Muscle of back (tissue), 11 donors: ENCODE measurements around the gene NSG2. TPM values are rescaled to one million over a fixed set of nuclear protein-coding genes. Genes with fewer than 3 reads are reported as not detected.

Experiments used
- DNase-seq, 3 donors: peaks; one replicate each; pipeline versions ENCODE4 v3.0.0 to v3.0.0-alpha.2; 2013
- polyA plus RNA-seq, 10 donors: library from polyadenylated mRNA; unstranded; fragments of 120-200 nt; gene quantifications; one replicate each; pipeline ENCODE4 v1.2.1, GENCODE V29; 2013; ENCODE audit not compliant: insufficient read length in 10 of 10

NSG2 gene
- polyA plus RNA-seq, 10 donors: 0.13 to 1.5 (median 0.24) TPM

DNA sequence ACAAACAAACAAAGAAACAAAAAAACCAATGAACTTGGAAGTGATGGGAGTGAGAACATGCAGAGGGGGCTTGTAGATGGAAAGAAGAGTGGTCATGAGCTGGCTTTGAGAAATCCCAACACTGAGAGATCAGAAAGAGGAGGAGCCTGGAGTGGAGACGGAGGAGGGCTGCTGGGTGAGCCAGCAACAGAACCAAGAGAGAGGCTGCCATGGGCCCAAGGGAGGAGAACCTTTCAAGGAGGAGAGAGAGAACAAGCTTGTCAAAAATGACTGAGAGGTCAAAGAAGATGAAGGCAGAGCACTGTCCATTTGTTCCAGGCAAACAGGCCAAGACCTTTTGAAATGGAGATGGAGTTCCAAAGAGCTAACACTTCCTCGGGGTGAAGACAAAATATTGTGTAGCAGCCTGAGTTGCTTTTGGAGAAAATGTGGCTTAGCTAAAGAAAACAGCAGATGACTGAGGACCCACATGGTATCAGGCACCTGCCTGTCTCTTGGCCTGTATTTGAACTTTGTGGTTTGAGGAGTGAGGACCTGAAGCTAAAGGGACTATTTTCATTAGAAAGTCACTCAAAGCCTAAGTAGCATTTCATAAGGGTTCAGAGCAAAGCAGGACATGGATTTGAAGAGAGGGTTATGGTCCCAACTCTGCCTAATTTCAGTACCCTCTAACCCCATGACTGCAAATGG, 13.1 kb downstream of the NSG2 start:
- DNase-seq: no peak

DNA sequence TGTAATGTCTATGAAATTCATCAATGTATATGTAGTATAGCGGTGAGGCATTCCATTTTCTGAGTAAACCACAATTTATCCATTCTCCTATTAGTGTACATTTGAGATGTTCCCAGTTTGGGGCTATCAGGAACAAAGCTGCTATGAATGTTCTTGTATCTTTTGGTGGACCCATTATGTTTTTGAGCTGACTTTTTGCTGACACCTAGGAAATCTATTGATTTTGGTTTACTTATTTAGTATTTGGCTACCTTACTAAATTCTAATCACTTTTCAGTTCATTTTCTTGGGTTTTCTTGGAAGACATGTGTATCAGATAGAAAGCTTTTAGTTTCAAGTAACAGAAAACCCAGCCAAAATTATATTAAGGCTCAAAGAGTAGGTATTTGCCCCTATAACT, 13.7 kb downstream of the NSG2 start:
- DNase-seq: no peak

DNA sequence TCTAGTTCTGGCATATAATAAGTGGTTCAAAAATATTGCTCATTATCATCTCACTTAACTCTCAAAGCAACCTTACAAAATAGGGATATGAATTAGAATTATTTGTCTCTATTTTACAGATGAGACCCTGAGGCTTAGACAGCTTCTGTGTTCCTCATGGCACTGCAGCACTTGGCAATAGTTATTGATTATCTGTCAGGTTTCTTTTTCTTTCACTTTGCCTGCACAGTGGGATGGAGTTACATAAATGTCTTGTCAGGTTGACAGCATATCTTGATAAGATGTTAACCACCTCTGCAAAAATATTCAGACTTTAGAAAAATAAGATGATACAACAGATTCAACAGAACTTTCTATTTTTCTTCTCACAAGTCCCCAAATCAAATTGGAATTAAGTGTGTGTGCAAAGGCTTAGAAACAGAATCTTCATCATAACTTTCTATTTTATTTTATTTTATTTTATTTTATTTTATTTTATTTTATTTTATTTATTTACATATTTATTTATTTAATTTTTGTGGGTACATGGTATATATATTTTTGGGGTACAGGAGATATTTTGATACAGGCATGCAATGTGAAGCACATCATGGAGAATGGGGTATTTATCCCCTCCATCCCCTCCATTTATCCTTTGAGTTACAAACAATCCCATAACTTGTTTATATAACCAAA, 17.7 kb downstream of the NSG2 start:
- DNase-seq: no peak

DNA sequence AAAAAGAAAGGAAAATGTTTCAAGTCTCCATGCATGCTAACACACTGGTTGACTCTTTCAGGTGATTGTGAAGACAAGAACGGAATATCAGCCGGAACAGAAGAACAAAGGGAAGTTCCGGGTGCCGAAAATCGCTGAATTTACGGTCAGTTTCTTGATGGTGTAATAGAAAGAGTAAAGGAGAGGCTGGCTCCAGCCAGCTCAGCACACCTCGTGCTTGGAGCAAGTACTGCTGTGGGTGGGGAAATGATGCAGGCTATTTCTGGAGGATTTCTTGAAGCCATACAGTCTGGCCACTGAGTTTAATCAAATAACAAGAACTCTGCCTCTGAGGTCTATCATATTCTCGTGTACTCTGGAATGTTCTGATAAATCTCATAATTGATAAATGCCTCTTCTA, 18.7 kb downstream of the NSG2 start:
- no peak for DNase-seq

DNA sequence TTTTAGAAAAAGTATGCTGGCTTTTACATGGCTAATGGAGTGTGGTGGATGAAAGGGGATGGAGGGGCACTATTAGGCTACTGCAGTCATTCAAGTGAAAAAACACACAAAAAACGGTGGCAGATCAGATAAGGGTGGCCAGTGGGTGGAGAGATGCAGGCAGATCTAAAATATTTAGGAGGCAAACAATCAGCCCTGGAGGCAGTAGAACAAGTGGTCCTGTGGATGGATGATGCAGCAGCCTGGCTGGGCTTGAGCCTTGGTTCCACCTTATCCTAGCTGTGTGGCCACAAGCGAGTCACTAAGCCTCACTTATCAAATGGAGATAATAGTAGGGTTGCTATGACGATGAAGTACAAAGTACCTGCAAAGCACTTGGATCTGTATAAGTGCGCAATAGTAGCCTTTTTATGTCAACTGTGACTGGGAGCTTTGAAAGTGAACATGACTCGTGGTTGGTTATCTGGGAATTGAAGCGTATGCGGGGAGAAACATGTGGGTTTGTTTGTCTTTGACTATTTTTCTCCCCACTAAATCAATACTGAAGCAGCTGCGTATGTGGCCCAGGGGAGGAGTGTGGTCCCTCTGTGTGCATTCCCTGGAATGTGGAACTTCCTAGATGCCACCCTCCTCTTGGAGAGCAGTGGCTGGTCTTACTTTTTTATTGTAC, 20.2 kb downstream of the NSG2 start:
- DNase-seq: no peak

DNA sequence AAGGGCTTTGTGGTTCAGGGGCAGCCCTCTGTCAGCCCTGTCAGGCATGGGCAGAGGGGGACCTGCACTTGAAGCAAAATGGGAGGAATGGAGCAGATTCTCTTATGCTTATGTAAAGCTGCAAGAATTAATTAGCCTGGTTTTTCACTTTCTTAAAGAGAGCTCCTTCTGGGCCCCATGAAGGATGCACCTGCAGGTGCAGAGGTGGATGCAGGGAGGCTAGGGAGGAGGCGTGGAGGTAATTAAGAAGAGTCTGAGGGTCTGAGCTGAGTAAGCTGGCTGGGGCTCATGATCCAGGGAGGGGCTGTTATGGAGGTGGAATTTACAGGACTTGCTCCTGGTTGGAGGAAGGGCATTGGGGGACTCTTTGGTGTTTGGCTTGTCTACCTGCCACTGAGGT, 22.0 kb downstream of the NSG2 start:
- no peak for DNase-seq

DNA sequence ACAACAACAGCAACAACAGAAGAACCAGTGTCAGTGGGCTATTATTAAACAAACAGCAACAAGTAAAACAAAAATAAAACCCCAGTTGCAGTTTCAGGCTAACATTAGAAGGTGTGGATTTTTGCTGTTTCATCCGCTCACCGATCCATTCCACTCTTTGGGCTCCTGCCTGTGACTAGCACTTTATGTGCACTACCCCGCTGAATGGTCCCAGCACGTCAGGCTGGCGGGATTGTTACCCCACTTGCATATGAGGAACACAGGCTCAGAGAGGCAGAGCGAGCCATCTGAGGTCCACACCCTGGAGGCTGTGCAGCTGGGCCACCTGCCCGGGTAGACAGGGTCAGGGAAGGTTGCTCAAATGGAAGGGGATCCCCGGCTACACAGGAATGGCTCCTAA, 26.0 kb downstream of the NSG2 start:
- no peak for DNase-seq

DNA sequence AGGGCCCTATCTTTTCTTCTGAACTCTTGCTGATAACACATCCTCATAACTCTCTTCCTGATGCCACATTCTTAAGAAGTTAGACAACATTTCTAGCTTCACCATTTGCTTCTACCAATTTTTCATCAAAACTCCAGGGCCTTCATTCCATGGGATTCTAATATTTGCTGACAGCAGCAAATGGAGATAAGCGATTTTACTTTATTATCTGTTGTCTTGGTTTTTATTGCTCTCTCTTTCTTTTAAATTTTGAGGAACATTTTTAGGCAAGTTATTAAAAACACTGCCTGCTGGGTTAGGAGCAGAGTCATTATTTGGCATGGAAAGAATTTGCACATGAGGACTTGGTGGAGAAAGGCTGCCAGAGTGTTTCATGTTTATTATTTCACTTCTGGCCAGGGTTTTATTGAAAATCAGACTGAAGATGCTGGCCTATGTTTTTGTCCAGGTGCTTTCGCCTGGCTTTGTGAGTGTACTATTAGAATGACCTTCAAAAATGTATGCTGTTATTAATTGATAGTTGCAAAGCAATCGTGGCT, 27.7 kb downstream of the NSG2 start:
- peak in 2 of 3 donors; percentile 16 to 50 for DNase-seq

DNA sequence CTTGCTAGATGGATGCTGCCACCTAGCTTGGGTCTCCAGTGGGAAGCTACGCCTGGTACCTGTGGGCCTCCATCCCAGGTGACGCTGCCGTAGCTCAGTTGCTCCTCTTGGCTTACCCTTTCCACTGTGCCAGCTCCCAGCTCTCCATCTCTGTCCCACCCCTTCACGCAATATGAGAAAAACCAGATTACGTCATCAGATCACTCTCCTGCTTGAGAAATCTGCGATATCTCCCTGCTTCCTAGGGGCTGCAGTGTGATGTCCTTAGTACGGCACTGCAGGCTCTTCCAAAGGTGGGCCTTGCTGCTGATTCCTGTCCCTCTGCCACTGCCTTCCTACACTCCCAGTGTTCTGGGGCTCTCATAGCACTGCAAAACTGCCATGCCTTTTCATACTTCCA, 28.9 kb downstream of the NSG2 start:
- no peak for DNase-seq

DNA sequence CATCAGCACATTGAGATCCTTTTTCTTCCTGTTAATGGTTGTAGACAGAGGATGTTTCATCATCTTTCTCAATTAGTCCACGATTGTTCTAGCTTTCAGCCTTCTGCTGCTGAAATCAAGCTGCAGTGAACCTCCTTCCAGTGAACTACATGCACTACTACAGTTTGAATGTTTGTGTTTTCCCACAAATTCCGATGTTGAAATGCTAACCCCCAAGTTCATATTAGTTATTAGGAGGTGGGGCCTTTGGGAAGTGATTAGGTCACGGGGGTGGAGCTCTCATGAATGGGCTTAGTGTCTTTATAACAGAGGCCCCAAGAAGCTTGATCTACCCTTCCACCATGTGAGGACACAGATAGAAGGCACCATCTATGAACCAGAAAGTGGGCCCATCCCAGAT, 32.9 kb downstream of the NSG2 start:
- no peak for DNase-seq

DNA sequence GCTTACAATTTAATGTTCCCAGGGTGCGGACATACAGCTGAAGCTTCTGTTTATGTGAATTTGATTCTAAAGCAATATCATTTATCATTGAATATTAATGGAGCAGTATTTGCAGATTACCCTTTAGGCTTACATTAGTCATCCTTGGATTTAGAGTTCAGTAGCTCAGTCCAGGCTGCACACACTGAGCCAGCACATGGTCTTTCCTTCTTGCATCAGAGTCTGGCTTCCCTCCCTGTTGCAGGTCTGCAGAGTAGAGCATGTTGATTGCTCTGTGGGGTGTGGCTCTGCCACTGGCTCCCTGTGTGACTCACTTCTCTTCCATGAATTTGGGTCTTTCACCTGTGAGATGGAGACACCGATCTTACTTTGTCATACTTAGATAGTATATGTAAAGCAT, 36.8 kb downstream of the NSG2 start:
- no peak for DNase-seq

DNA sequence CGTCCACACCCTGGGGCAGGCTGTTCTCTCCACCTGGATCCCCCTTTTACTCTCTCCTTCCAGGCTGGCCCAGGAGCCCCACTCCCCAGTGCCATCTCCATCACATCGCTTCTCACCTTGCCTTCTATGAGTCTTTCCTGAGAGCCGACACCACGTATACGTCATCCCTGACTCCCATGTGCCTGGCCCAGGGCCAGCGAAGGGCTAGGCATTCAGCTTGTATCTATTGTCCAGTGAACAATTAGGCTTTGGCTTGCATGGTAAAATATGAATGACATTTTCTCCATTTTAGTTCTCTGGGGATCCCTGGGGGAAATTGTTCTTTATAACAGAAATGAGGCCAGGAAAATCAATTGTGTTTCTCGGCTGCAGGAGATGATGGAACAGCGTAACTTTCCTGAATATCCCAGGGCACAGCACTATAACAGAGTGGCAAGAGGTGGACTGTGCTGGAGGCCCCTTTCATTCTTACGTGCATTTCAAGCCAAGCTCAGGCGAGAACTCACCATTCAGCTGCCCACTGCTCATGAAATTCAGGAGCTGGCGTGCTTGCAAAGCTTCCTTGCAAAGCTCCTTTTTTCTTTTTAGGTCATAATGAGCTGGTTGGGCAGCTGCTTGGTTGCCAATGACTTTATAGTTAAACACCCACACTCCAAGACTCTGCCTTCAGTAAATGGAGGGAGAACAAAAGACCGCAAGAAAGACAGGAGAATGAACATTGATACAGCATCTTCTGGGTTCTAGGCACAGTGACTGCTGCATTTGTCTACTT, 37.7 kb downstream of the NSG2 start:
- no peak for DNase-seq

DNA sequence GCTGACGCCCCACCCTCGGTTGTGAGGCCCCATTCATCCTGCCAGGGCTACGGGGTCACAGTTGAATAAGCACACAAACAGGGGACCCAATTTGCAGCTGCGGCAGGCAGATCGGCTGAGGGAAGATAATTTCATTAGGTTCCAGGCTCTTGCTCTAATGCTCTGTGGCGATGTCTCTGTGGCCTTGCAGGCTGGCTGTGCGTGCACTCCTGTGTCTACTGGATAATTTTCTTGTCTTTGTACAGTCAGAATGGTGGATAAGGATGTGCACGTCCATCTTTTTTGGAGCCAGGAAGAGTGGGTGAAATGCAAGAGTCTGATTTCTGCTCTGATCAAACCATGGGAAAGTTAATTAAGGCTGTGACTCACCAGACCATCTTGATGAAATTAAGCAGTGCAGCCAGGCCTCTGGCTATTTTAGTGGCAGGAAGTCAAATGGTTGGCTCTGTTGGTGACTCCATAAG, 39.2 kb downstream of the NSG2 start:
- no peak for DNase-seq

DNA sequence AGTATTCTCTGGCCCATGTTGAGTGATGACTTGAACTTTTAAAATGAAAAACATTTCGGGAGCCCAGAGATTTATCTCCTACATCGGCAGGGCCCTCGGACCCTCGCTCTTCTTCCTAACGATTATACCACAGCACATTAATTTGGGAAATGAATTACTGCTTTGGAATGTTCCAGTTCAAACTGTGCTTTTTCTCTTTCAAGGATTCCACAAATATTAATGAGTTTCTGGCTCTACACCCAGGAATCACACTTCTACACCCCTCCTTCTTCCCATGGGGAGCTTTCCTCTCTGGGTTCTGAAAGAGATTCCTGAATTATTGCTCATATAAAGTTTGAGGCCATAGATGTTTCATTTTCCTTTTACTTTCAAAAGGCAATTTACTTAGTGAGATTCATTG, 41.2 kb downstream of the NSG2 start:
- peak in 1 of 3 donors; percentile 25 for DNase-seq

DNA sequence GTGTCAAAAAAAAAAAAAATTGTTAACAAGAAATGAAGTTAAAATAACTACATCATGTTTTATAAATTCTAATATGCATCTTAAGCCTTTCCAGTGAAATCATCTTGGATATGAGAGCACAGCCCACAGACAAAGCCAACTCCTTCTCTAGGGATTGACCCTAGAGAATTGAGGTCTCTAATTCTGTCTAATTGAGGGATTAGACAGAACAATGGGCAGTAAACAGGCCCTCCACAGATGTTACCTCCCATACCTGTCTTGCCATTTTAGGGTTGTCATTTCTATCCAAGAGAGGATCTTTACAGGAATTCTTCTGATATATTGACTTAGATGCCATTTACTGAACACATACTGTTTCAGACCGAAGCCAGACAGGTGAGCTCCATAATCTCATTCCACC, 42.3 kb downstream of the NSG2 start:
- no peak for DNase-seq

DNA sequence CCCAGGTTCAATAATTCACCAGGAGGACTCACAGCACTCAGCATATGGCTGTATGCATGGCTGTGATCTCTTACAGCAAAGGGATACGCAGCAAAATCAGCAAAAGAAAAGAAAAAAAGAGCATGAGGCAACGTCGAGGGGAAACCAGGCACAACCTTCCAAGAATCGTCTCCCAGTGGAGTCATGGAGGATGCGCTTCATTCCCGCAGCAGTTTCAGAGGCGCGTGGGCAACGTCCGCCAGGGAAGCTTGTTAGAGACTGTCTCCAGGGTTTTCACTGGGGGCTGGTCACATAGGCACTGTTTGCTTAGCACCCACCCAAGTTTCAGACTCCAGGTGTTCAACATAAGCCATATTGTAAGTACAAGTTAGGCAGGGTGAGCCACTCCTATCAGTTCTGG, 44.6 kb downstream of the NSG2 start:
- DNase-seq: peak in 1 of 3 donors; percentile 55

DNA sequence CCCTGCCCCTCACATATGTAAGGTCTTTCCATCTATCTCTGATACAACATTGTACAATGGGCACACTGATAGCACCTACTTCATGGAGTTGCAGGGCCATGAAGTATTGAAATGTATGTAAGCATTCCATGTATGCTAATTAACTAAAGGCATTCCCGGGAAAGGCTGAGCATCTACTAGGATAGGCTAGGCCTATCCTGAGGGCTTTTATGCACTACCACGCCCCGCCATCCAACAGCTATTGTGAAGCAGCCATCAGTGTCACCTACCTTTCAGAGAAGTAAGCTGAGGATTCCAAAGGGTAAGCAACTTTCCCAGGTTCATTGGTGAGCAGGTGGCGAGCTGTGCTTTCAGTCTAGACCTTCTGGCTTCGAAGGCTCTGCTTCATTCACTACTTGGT, 47.6 kb downstream of the NSG2 start:
- DNase-seq: no peak

DNA sequence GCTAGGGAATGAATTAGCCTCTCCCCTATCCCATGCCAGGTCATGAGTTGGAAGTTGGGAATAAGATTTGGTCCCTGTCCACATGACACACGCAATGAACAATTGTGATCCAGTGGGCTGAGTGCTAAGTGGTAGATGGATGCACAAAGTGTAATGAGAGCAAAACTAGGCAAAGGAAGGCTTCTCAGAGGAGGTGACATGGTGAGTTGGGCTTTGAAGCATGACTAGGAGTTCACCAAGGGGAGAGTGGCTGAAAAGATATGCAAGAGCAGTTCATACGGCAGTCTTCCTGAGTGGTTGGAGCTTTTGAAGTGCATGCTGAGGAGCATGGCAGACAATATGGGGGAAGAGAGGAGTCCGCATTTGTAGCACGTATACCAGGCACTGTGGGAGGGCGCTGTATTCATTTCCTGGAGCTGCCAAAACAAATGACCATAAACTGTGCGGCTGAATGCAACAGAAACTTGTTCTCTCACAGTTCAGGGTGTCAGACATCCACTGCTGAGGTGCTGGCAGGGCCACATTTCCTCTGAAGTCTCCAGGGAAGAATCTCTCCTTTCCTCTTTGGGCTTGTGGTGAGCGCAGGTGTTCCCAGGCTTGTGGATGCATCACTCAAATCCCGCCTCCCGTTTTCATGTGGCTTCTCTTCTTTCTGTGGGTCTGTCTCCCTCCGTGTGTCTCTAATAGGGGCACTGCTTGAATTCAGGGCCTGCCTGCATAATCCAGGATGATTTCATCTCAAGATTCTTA, 49.5 kb downstream of the NSG2 start:
- no peak for DNase-seq

DNA sequence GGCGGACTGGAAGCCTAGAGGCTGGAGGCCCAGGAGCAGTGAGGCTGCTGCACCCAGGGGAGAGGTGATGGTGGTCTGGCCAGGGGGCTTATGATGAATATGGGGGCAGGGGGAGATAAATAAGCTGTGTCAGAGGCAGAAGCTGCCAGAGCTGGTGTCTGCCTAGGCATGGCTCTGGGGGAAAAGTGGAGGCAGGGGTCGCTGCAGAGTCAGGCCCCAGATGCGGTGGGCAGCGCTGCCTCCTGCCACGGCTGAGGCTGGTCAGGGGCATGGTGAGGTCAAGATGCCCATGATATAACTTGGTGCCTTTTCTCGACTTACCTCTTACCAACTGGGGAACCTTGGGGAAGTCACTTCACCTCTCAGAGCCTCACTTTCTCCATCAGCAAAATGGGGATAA, 51.1 kb downstream of the NSG2 start:
- no peak for DNase-seq

DNA sequence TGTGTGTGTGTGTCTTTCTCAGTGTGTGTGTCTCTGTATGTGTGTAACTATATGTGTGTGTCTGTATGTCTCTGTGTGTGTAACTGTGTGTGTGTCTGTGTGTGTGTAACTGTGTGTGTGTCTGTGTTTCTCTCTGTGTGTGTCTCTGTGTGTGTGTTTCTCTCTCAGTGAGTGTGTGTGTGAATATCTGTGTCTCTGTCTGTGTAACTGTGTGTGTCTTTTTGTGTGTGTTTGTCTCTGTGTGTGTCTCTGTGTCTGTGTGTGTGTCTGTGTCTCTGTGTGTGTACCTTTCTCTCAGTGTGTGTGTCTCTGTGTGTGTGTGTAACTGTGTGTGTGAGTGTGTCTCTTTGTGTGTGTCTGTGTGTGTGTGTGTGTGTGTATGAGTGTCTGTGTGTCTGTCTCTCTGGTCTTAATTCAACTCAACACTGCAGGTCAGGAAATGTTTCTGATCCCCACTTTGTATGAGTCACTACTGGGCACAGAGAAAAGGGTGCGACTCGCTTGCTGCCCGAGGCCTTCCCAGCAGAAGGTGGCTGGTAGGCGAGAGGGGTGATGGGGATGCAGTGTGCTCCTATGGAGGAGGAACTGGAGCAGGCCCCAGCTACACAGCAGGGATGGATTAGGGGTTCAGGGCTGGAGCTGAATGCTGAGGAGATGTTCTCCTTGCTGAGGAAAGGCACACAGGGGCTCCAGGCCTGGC, 52.1 kb downstream of the NSG2 start:
- DNase-seq: no peak

DNA sequence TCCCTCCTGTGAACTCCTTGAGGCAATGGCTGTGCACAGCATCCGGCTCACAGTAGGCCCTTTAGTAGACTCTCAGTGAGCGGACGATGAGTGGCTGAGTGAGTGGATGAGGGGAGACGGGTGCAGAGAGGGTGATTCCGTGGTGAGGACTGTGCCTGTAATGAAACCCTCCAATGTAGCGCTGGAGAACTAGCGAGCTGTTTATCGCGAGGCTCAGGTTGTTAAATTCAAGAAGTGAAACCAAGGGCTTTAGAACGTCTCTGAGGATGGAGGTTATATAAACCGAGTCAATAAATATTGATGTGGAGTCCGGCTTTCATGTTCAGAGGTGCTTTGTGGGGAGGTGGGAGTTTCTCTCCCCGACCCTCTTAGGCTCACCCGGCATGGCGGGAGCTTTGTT, 53.2 kb downstream of the NSG2 start:
- no peak for DNase-seq
